B cell (primary cell): ENCODE data around the gene HNRNPAB. TPM values are rescaled to one million over a fixed set of nuclear protein-coding genes. Genes with fewer than 3 reads are reported as not detected.

Experiments
- ATAC-seq: fragments of 200-7000 bp; cut with Tn5 transposase; one replicate; pipeline ENCODE4 v1.10.0; 2021; ENCODE audit warnings: low read depth, mild to moderate bottlenecking, moderate number of reproducible peaks, moderate library complexity
- CTCF ChIA-PET: fragments of 350-600 bp; sonication (Branson Sonifier 250); formaldehyde crosslinking; loops from one replicate; lab custom pipeline; 2021; ENCODE audit warnings: antibody characterized with exemption, inconsistent platforms; lab: Charles Lee
- POLR2A ChIA-PET: fragments of 350-600 bp; sonication (Branson Sonifier 250); formaldehyde crosslinking; loops from one replicate; lab custom pipeline; 2021; ENCODE audit warnings: antibody characterized with exemption; lab: Charles Lee
- DNase-seq: peaks from one replicate; pipeline ENCODE4 v3.0.0; 2013
- H2AFZ ChIP-seq: 2 replicates; pipeline ENCODE4 v1.6.1; 2012; ENCODE audit warnings: mild to moderate bottlenecking, low read depth, low read length; ENCODE audit not compliant: insufficient read depth, poor library complexity, severe bottlenecking
- H3K27ac ChIP-seq, 2 donors: 1 replicate in 1 of 2; 2 replicates in 1 of 2; pipeline ENCODE4 v1.5.1; 2012 to 2013; ENCODE audit warnings: low read length in 2 of 2, mild to moderate bottlenecking in 2 of 2, moderate library complexity in 1 of 2
- H3K27me3 ChIP-seq, 4 experiments: fragments of 200-600 bp in 1 of 4; sonication (generic) in 1 of 4; replicated peaks in 1 of 4; 1 replicate in 2 of 4; 2 replicates in 2 of 4; pipeline versions ENCODE4 v1.6.1 to v1.7.0; 2013 to 2016; ENCODE audit warnings: low read length in 3 of 4, mild to moderate bottlenecking in 2 of 4, mixed read lengths in 1 of 4, moderate library complexity in 1 of 4; ENCODE audit not compliant: insufficient read depth in 4 of 4, control insufficient read depth in 3 of 4; ENCODE audit errors: control extremely low read depth in 1 of 4
- H3K36me3 ChIP-seq, 2 experiments: replicated peaks in 1 of 2; 1 replicate in 1 of 2; 2 replicates in 1 of 2; pipeline versions ENCODE4 v1.6.1 to v1.7.1; 2013; ENCODE audit warnings: low read length in 1 of 2; ENCODE audit not compliant: insufficient read depth in 2 of 2, control insufficient read depth in 1 of 2; ENCODE audit errors: control extremely low read depth in 1 of 2, extremely low read depth in 1 of 2
- H3K4me1 ChIP-seq, 2 donors: fragments of 200-600 bp in 1 of 2; sonication (generic) in 1 of 2; 1 replicate in 1 of 2; 2 replicates in 1 of 2; pipeline versions ENCODE4 v1.5.1 to v1.6.1; 2013 to 2017; ENCODE audit warnings: low read length in 2 of 2; ENCODE audit not compliant: control insufficient read depth in 2 of 2, insufficient read depth in 2 of 2
- H3K4me2 ChIP-seq: replicated peaks from 2 replicates; pipeline ENCODE3; 2012; ENCODE audit warnings: mild to moderate bottlenecking, low read depth, low read length; ENCODE audit not compliant: poor library complexity, severe bottlenecking
- H3K4me3 ChIP-seq, 5 experiments: fragments of 200-600 bp in 1 of 5; sonication (generic) in 1 of 5; 1 replicate in 3 of 5; 2 replicates in 2 of 5; pipeline versions ENCODE4 v1.5.1 to v1.7.0; 2011 to 2016; ENCODE audit warnings: low read length in 4 of 5, mild to moderate bottlenecking in 4 of 5, low read depth in 2 of 5, control low read depth in 1 of 5, moderate library complexity in 1 of 5; ENCODE audit not compliant: insufficient read depth in 1 of 5; ENCODE audit errors: control extremely low read depth in 1 of 5, extremely low read depth in 1 of 5
- H3K79me2 ChIP-seq: fragments of 200-600 bp; sonication (generic); one replicate; pipeline ENCODE4 v1.6.0; 2016; ENCODE audit warnings: low read length; ENCODE audit not compliant: control insufficient read depth, insufficient read depth
- H3K9ac ChIP-seq: fragments of 200-600 bp; sonication (generic); 2 replicates; pipeline ENCODE4 v1.6.1; 2017; ENCODE audit warnings: mild to moderate bottlenecking, low read length, moderate library complexity
- H3K9me3 ChIP-seq, 3 donors: one replicate each; pipeline versions ENCODE4 v1.6.1 to v1.7.1; 2013; ENCODE audit warnings: low read length in 2 of 3; ENCODE audit not compliant: control insufficient read depth in 2 of 3, insufficient read depth in 1 of 3; ENCODE audit errors: control extremely low read depth in 1 of 3
- H4K20me1 ChIP-seq: 2 replicates; pipeline ENCODE4 v1.6.0; 2012; ENCODE audit warnings: mild to moderate bottlenecking, low read length; ENCODE audit not compliant: insufficient read depth, control insufficient read depth, poor library complexity, severe bottlenecking
- H3K27ac Mint-ChIP-seq: one replicate; pipeline ENCODE4 v1.8.0; 2021; ENCODE audit warnings: mixed read lengths
- H3K27me3 Mint-ChIP-seq: one replicate; pipeline ENCODE4 v1.8.0; 2021; ENCODE audit warnings: mixed read lengths
- H3K4me1 Mint-ChIP-seq: one replicate; pipeline ENCODE4 v1.8.0; 2021; ENCODE audit warnings: mixed read lengths
- H3K4me3 Mint-ChIP-seq: one replicate; pipeline ENCODE4 v1.8.0; 2021; ENCODE audit warnings: mixed read lengths
- H3K9me3 Mint-ChIP-seq: one replicate; pipeline ENCODE4 v1.8.0; 2022; ENCODE audit warnings: mixed read lengths; ENCODE audit not compliant: insufficient read depth
- EZH2 ChIP-seq: IDR thresholded peaks from 2 replicates; pipeline ENCODE4 v1.6.1; 2012; ENCODE audit warnings: borderline replicate concordance, low read depth, mild to moderate bottlenecking, moderate library complexity, low read length; ENCODE audit not compliant: insufficient read depth, poor library complexity, severe bottlenecking
- WGBS: methylation state at CpG from one replicate; pipeline ENCODE4 v1.1.5; 2013; ENCODE audit warnings: missing lambda C conversion rate; ENCODE audit not compliant: insufficient coverage; 5-methylcytosine and 5-hydroxymethylcytosine counted together
- intact Hi-C: fragments of 100-400 bp; cut with micrococcal nuclease; formaldehyde crosslinking; loops from one replicate; pipeline ENCODE4 v1.10.0; 2022
- polyA plus RNA-seq: library from polyadenylated mRNA; depleted of rRNA; stranded (reverse); fragments of >200 nt; gene quantifications from 2 replicates; pipeline ENCODE4 v1.2.3, GENCODE V29; 2012
- total RNA-seq, 2 donors: library from RNA; stranded (reverse); fragments of 120-200 nt in 1 of 2; gene quantifications; 1 replicate in 1 of 2; 2 replicates in 1 of 2; pipeline versions ENCODE4 v1.2.3 to v1.2.4, GENCODE V29; 2013 to 2022
- TF ChIP-seq, protein P1 (sequence below): fragments of 200-600 bp; IDR thresholded peaks from one replicate; pipeline ENCODE4 v1.8.0; 2022; ENCODE audit warnings: antibody characterized with exemption, mild to moderate bottlenecking

HNRNPAB gene
- total and polyA plus RNA-seq, 2 donors (not counting 1 experiment from before 2014, with no cell fraction given) = 25.1 to 75.1 TPM

DNA sequence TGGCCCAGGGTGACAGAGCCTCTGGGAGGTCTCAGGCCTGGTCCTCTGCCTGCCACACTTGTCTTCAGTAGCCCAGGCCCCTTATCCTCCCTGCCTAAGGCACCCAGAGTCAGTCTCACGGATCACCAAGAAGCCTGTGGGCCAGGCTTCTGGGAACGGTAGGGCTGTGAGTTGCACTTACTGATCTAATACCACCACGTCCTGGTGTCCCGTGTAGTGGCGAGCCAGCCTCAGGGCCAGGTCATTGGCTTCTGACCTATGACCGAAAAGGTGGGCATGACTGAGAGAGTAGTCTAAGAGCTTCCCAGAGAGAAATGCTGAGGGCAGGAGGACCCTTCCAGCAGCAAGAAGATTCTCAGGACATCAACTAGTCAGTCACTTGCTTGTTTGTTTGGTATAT lies 20.8 kb downstream of the HNRNPAB start:
- Histone ChIP-seq H3K4me3 (no peak overlapping the region), H2AFZ (no peak overlapping the region), H3K79me2 (peaks cover 51% of the 10 kb centered on the region), H3K27ac (no peak overlapping the region), H3K9ac (no peak overlapping the region), H3K4me1 (peaks cover 0 to 11% of the 10 kb centered on the region in 2 donors), H3K36me3 (peaks cover 2 to 86% of the 10 kb centered on the region in 2 experiments), H3K4me2 (no peak overlapping the region), H3K27me3 (no peaks in the 10 kb centered on the region), H3K9me3 (no peaks in the 10 kb centered on the region), H4K20me1 (peaks cover 83% of the 10 kb centered on the region)
- ATAC-seq = no peak
- H3K4me1 Mint-ChIP-seq = peaks cover 38% of the 10 kb centered on the region
- POLR2A ChIA-PET = no interaction called here
- H3K27me3 Mint-ChIP-seq = no peaks in the 10 kb centered on the region
- 96% methylated on average over 6 of the region's 6 CpGs for WGBS
- intact Hi-C loops = no loop called here
- TF ChIP-seq EZH2 = no peak
- TF ChIP-seq, protein P1, sequence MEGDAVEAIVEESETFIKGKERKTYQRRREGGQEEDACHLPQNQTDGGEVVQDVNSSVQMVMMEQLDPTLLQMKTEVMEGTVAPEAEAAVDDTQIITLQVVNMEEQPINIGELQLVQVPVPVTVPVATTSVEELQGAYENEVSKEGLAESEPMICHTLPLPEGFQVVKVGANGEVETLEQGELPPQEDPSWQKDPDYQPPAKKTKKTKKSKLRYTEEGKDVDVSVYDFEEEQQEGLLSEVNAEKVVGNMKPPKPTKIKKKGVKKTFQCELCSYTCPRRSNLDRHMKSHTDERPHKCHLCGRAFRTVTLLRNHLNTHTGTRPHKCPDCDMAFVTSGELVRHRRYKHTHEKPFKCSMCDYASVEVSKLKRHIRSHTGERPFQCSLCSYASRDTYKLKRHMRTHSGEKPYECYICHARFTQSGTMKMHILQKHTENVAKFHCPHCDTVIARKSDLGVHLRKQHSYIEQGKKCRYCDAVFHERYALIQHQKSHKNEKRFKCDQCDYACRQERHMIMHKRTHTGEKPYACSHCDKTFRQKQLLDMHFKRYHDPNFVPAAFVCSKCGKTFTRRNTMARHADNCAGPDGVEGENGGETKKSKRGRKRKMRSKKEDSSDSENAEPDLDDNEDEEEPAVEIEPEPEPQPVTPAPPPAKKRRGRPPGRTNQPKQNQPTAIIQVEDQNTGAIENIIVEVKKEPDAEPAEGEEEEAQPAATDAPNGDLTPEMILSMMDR = no peak
- no peak for DNase-seq
- no peak overlapping the region for H3K27ac Mint-ChIP-seq
- no peak overlapping the region for H3K4me3 Mint-ChIP-seq
- no peaks in the 10 kb centered on the region for H3K9me3 Mint-ChIP-seq
- CTCF ChIA-PET = interaction anchor here (1.1 kb wide), 1 partner anchor 10 kb away, joined by 4 read pairs; no protein-coding TSS in a partner anchor

GRCh38 chr5:178227138-178227659 lies 22.9 kb downstream of the HNRNPAB start:
- Histone ChIP-seq H3K27ac (no peak overlapping the region), H2AFZ (no peak overlapping the region), H3K9ac (no peak overlapping the region), H3K4me2 (no peak overlapping the region), H3K79me2 (peaks cover 70% of the 10 kb centered on the region), H3K27me3 (no peaks in the 10 kb centered on the region), H3K36me3 (peaks cover 2 to 83% of the 10 kb centered on the region in 2 experiments), H3K9me3 (no peaks in the 10 kb centered on the region), H3K4me1 (peaks cover 17 to 27% of the 10 kb centered on the region in 2 donors), H3K4me3 (no peak overlapping the region), H4K20me1 (peaks cover 85% of the 10 kb centered on the region)
- Mint-ChIP-seq H3K4me1 (peaks cover 43% of the 10 kb centered on the region), H3K4me3 (no peak overlapping the region), H3K9me3 (no peaks in the 10 kb centered on the region), H3K27me3 (no peaks in the 10 kb centered on the region), H3K27ac (no peak overlapping the region)
- DNase-seq (no peak), ATAC-seq (no peak)
- 96% methylated on average over 4 of the region's 4 CpGs for WGBS
- no peak for TF ChIP-seq EZH2
- TF ChIP-seq, protein P1 = no peak
- intact Hi-C loops = no loop called here
- ChIA-PET CTCF (no interaction called here), POLR2A (no interaction called here)
